ENCODE data around the gene USP48.

DNA sequence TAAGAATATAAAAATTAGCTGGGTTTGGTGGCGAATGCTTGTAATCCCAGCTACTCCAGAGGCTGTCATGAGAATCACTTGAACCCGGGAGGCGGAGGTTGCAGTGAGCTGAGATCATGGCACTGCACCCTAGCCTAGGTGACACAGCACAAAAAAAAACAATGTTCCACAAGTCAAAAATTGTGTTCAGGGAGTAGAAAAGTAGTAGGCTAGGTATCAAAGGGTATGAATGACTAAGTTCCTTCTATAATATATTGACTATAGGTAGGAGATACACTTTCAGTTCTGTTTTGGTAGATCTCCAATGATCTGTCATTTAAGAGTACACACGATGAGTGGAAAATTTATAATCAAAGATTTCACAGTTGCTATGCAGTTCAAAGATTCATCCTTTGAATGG, 16.7 kb downstream of the USP48 start:
- TF ChIP-seq CTCF (IDR thresholded peaks at IDR 0.05; ENCODE audit: insufficient read depth, low read length, poor library complexity, severe bottlenecking): no peak
- no peak for TF ChIP-seq EZH2phosphoT487 (conservative IDR thresholded peaks at IDR 0.05; ENCODE audit: low read length)
